VCaP (cell line): ENCODE results near the gene FANK1.

ENCODE experiments used
- H3K27ac ChIP-seq: fragments of 450-650 bp; 2 replicates; pipeline ENCODE4 v1.5.1; 2017
- TF ChIP-seq, protein P1 (sequence below): fragments of 450-650 bp; conservative IDR thresholded peaks from 2 replicates; pipeline ENCODE4 v1.5.1; 2017; ENCODE audit warnings: mild to moderate bottlenecking, moderate library complexity

FANK1 gene

DNA sequence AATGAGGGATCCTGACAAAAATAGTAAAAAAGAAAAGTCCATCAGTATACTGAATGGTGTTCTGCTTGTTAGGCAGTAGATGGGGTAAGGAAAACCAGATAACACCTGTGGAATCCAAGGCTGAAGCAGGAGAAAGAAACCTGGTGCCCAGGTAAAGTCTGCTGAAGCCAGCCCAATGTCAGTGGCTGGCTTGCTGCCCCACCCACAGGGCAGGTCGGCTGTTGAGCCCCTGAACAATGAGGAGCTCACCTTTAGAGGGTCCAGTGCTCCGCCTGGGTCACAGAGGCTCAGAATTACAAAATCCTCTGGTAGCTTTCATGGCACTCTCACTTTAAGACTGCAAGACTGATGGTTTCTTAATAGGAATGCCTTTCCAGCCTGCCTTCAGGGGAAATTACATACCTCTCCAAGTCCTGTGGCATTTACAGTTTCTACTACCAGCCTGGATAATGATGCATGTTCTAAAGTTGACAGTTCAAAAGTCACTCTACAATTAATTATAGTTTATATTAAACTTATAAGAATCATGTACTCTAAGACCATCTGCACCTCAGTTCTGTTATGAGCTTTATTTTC lies 39.1 kb upstream of the FANK1 start:
- TF ChIP-seq, protein P1, sequence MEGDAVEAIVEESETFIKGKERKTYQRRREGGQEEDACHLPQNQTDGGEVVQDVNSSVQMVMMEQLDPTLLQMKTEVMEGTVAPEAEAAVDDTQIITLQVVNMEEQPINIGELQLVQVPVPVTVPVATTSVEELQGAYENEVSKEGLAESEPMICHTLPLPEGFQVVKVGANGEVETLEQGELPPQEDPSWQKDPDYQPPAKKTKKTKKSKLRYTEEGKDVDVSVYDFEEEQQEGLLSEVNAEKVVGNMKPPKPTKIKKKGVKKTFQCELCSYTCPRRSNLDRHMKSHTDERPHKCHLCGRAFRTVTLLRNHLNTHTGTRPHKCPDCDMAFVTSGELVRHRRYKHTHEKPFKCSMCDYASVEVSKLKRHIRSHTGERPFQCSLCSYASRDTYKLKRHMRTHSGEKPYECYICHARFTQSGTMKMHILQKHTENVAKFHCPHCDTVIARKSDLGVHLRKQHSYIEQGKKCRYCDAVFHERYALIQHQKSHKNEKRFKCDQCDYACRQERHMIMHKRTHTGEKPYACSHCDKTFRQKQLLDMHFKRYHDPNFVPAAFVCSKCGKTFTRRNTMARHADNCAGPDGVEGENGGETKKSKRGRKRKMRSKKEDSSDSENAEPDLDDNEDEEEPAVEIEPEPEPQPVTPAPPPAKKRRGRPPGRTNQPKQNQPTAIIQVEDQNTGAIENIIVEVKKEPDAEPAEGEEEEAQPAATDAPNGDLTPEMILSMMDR, result no peak
- H3K27ac ChIP-seq, result no peak overlapping the region

DNA sequence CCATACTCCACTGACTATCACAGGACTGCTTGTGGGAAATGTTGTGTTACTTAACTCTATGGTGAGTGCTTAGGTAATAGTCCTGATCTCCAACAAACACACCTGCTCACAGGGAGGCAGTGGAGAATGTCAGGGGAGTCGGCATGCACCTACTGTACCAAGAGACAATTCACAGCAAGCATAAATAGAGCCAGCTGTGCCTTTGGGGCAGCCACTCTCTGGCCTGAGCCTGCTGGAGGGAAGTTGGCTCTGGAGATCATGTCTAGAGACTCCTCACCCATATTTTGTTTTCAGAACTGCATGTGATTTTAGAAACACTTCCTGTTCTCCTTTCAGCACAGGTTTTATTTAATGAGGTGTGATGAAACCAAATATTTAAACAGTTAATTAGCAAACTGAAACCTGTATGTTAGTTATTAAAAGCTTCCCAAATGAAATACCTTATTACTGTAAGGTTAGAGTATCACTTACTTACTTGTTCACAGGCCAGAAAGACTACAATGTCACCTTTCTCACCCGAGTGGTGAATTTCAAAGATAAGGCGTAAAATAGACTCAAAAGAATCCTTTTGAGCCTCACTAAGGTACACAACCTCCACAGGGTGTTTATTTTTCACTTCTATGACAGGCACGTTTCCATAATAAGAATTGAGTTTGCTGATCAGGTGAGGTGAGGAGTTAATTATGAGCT lies 37.1 kb upstream of the FANK1 start:
- peak overlapping the region; percentile 38 for H3K27ac ChIP-seq
- TF ChIP-seq, protein P1, result no peak

GRCh38 chr10:125865120-125865519 lies 31.2 kb upstream of the FANK1 start:
- TF ChIP-seq, protein P1, result no peak
- H3K27ac ChIP-seq, result no peak overlapping the region

DNA sequence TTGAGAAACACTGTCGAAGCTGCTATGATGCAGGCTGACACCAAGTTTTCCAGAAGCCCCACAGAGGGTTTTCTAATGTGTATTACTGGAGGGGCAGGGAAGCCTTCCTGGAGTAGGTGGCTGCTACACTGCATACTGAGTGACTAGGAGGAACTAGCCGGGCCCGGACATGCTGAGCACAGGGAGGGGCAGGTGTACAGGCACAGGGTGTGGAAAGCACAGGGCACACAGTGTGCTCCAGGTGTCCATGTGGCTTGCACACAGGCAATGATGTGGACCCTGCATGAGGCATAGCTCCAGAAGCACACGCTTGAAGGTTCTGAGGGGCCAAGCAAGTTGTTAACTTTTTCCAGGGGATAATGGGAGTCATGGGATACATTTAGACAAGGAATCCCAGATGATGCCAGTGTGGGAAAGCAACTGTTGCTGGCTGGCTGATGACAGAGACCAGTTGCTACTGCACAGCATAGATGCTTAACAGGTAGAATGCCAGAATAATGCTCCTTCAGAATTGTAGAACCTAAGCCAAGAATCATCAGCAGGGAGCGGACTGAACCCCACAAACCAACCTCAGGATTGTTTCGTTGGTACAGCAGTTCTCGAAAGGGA lies 29.8 kb upstream of the FANK1 start:
- no peak overlapping the region for H3K27ac ChIP-seq
- TF ChIP-seq, protein P1, result no peak

DNA sequence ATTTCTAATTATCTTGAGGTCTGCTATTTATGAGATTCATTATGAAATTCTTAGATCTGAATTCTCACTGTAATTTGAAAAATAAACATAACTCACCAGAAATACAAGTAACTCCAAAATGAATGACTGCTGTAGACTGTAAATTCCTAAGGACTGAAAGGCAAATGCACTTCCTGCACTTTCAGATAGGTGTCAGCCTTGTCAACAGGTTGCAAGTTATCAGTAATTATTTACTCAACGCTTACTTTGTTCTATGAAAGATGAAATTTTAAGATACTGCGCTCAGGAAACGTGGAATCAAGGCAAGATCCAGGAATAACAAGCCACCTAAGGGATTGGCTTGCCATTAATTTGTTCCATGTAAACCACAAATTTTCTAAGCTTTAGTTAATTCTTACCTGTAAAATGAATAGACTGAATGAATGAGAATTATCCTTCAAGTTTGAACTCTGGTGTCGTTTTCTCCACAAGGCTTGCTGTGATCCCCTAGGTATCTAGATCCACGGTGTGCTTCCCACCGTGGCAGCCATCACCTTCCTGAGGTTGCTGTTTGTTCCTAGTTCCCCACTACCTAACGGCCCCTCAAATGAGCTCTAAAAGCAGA lies 27.9 kb upstream of the FANK1 start:
- TF ChIP-seq, protein P1, result peak; percentile 80
- H3K27ac ChIP-seq, result no peak overlapping the region

GRCh38 chr10:125871338-125871737 lies 25.0 kb upstream of the FANK1 start:
- H3K27ac ChIP-seq, result peak overlapping the region; percentile 19; the same call in 1 of the 2 replicates
- TF ChIP-seq, protein P1, result no peak
